GM13976 (cell line): Measurements from ENCODE around the gene CBLC.

Experiments
- DNase-seq: peaks from one replicate; pipeline ENCODE4 v3.0.0; 2012; ENCODE audit warnings: low spot score
- in situ Hi-C: fragments of 300-500 bp; cut with MboI; formaldehyde crosslinking; loops from one replicate; pipeline ENCODE4 v1.12.0; 2022; ENCODE audit warnings: low sequenced_read_pairs, mixed read lengths, inconsistent platforms; ENCODE audit not compliant: unreplicated experiment
- TF ChIP-seq, protein P1 (sequence below): IDR thresholded peaks from 2 replicates; pipeline ENCODE4 v1.5.1; 2012; ENCODE audit warnings: borderline replicate concordance, mild to moderate bottlenecking; ENCODE audit not compliant: insufficient read depth; ENCODE audit errors: extremely low read depth, missing control alignments, control extremely low read depth

Gene CBLC

GRCh38 chr19:44746616-44746945 is 31.1 kb upstream of the CBLC start:
- in situ Hi-C loops: no loop called here
- DNase-seq: no peak
- TF ChIP-seq, protein P1, sequence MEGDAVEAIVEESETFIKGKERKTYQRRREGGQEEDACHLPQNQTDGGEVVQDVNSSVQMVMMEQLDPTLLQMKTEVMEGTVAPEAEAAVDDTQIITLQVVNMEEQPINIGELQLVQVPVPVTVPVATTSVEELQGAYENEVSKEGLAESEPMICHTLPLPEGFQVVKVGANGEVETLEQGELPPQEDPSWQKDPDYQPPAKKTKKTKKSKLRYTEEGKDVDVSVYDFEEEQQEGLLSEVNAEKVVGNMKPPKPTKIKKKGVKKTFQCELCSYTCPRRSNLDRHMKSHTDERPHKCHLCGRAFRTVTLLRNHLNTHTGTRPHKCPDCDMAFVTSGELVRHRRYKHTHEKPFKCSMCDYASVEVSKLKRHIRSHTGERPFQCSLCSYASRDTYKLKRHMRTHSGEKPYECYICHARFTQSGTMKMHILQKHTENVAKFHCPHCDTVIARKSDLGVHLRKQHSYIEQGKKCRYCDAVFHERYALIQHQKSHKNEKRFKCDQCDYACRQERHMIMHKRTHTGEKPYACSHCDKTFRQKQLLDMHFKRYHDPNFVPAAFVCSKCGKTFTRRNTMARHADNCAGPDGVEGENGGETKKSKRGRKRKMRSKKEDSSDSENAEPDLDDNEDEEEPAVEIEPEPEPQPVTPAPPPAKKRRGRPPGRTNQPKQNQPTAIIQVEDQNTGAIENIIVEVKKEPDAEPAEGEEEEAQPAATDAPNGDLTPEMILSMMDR: no peak

DNA sequence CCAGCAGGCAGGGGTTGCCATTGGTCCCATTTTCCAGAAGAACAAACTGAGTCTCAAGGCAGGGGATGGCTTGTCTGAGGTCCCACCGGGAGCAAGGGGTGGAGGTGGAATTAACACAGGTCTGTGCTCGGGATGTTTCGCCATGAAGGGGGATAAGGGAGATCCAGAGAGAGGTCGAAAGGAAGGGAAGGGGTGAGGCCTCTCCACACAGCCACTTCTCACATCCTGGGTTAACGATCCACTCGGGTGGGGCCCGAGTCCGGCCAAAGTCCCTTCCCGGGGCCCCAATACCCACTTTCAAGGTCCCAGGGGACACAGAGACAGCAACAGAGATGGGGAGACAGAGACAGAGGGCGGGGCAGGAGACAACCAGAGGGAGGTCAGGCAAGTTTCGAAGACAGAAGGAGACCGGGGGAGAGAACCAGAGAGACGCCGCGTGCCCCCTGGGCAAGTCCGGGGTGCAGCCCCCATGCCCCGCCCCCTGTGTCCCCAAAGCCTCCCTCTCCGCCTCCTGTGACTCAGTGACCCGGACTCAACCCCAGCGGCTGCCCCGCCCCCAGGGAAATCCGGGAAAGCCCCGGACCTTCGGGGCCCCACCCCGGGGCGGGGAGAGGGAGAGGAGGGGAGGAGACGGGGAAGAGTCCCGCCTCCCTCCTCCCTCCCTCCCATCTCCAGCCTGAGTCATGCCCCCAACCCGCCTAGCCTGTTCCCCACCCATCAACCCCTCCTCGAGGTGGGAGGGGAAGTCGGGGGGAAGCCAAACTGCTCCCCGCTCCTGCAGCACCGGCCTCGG is 30.5 kb upstream of the CBLC start:
- peak; percentile 91 for DNase-seq
- TF ChIP-seq, protein P1: no peak
- in situ Hi-C loops: no loop called here

GRCh38 chr19:44747739-44748425 is 29.8 kb upstream of the CBLC start:
- in situ Hi-C loops: no loop called here
- DNase-seq: no peak
- TF ChIP-seq, protein P1: no peak

DNA sequence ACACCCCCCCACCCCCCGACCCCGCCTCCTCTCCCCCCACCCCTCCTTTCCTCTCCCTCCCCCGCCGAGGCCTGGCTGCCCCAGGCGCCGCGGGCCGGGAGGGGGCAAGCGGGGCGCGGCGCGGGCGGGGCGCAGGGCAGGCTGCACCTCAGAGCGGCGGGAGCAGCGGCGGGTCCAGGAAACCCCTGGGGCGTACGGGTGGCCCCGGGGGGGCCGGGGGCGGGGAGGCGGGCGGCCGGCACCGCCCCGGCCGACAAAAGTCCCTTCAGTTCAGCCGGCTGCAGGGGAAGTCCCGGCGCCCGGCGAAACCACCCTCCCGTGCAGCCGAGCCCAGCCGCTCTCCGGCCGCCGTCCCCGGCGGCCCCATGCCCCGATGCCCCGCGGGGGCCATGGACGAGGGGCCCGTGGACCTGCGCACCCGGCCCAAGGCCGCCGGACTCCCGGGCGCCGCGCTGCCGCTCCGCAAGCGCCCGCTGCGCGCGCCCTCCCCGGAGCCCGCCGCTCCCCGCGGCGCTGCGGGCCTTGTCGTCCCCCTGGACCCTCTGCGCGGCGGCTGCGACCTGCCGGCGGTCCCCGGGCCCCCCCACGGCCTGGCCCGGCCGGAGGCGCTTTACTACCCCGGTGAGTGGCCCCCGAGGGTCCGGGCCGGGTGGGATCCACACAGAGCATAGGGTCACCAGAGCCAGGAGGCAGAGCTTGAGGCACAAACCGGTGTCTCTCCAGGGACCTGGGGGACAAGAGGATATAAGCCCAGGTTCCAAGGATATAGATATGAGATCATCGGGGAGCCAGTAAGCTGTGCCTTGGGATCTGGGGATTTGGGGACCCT is 29.1 kb upstream of the CBLC start, which contains the start of gene BCL3:
Gene BCL3, plus strand, starts transcription at position 283 of the 829 bp plus-strand sequence. Its CDS starts 83 bp downstream, at position 366.
- in situ Hi-C loops: no loop called here
- TF ChIP-seq, protein P1: no peak
- DNase-seq: peak; percentile 86

GRCh38 chr19:44749292-44749691 is 28.4 kb upstream of the CBLC start:
- TF ChIP-seq, protein P1: no peak
- in situ Hi-C loops: no loop called here
- no peak for DNase-seq

GRCh38 chr19:44749994-44750393 is 27.7 kb upstream of the CBLC start:
- in situ Hi-C loops: no loop called here
- TF ChIP-seq, protein P1: no peak
- DNase-seq: no peak
